KOPT-K1 (cell line): ENCODE data around the gene PNRC1.
"Not testable (repeated sequence)": the region's sequence is repeated elsewhere in the genome, so short reads cannot be mapped to it uniquely, and the experiment has no call there.

Source experiments
- H3K27ac ChIP-seq: fragments of 200-600 bp; sonication (generic); 2 replicates; pipeline ENCODE4 v1.5.1; 2016; ENCODE audit warnings: antibody characterized with exemption, mild to moderate bottlenecking, low read depth, low read length; ENCODE audit not compliant: poor library complexity, severe bottlenecking
- H3K36me3 ChIP-seq: fragments of 200-600 bp; sonication (generic); 2 replicates; pipeline ENCODE4 v1.5.1; 2017; ENCODE audit warnings: antibody characterized with exemption, mild to moderate bottlenecking, low read length, moderate library complexity; ENCODE audit not compliant: insufficient read depth
- H3K9me3 ChIP-seq: fragments of 200-600 bp; sonication (generic); 2 replicates; pipeline ENCODE4 v1.5.1; 2017; ENCODE audit warnings: antibody characterized with exemption, low read length, mild to moderate bottlenecking; ENCODE audit not compliant: insufficient read depth, poor library complexity, severe bottlenecking

PNRC1 gene

DNA sequence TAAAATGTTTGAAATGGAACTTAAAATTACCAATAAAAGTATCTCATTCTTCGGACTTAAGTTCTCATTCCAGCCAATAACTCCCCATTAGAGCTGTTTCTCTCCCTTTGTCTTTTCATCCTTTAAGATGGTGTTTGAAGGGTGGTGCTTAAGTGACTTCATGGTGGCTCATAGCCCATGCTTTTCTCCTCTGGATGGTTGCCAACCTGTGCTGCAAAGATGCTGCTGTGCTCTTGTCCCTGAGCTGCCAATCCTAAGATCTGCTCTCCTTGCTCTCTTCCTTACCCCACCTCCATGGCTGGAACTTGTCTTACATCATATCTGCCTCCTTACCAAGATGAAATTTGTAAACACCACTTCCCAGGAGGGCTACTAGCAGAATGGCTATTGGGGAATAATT, 31.6 kb upstream of the PNRC1 start:
- no peaks in the 10 kb centered on the region for H3K36me3 ChIP-seq
- H3K27ac ChIP-seq = no peak overlapping the region
- no peaks in the 10 kb centered on the region for H3K9me3 ChIP-seq

DNA sequence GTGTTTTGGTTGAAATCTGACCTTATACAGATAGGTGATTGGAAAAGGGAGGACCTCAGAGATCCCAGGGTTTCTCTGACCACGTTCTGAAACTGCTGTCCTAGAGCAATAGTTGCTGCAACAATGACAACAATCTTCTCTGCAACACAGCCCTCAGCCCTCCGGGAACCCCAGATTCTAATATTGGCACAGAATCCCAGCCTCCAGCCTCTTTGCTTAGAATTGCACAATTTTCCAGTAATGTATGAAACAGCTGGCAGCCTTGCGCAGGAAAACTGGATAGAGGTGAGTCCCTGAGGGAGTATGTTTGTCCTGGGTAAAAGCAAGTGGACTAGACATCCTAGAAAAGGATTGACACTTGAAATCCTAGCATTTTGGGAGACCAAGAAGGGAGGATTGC, 30.4 kb upstream of the PNRC1 start:
- no peak overlapping the region for H3K27ac ChIP-seq
- no peaks in the 10 kb centered on the region for H3K9me3 ChIP-seq
- H3K36me3 ChIP-seq = no peaks in the 10 kb centered on the region

DNA sequence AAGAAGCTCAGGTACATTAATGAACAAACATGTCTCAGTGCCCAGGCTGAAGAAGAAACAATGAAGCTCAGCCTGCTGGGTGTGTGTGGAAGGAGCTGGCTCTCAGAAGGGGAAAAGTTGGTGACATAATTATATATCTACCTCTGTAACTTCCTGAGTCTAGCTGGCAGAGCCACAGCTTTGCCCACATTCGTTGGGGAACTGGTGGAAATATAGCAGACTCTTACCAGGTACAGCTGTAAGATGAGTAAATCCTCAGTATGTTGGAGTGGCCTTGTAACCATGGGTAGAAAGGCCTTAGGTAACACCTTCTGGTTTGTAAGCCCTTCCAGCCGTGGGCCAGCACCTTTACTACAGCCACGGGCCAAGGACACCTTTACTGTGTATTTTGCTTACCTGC, 29.9 kb upstream of the PNRC1 start:
- Histone ChIP-seq H3K9me3 (no peaks in the 10 kb centered on the region), H3K27ac (no peak overlapping the region), H3K36me3 (no peaks in the 10 kb centered on the region)

DNA sequence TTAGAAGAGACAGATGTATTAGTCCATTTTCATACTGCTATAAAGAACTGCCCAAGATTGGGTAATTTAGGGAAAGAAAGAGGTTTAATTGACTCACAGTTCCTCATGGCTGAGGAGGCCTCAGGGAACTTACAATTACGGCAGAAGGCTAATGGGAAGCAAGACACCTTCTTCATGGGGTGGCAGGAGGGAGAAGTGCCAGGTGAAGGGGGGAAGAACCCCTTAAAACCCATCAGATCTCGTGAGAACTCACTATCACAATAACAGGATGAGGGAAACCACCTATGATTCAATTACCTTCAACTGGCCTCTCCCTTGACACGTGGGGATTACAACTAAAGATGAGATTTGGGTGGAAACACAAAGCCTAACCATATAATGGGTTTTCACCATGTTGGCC, 28.9 kb upstream of the PNRC1 start:
- Histone ChIP-seq H3K36me3 (no peaks in the 10 kb centered on the region), H3K9me3 (no peaks in the 10 kb centered on the region), H3K27ac (no peak overlapping the region)

DNA sequence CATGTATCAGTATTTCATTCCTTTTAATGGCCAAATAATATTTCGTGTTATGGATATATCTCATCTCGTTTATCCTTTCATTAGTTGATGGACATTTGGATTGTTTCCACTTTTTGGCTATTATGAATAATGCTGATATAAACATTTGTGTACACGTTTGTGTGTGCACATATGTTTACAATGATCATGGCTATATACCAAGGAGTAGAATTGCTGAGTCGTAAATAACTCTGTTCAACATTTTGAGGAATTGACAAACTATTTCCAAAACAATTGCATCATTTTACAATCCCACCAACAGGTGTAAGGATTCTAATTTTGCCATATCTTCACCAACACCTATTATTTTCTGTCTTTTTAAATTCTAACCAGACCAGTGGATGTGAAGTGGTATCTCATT, 26.3 kb upstream of the PNRC1 start:
- H3K9me3 ChIP-seq = no peaks in the 10 kb centered on the region
- H3K27ac ChIP-seq = no peak overlapping the region
- H3K36me3 ChIP-seq = no peaks in the 10 kb centered on the region

DNA sequence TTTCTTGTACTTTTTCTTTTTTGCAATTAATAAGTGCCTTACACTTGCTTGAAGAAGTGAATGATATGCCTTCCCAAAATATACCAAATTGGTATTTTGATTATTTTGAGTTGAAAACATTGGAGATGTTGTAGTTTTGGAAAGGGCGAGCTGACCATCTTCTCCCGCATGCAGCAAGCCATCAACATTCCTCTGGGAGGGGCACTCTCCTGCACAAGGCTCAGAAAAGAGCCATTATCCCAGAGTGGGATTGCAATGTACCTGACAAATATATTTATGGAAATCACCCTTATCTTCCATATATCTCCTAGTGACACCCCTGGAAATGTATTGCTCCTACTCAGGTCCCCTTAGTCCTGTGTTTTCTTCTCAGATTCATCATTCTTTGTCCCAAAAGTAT, 22.8 kb upstream of the PNRC1 start:
- no peaks in the 10 kb centered on the region for H3K9me3 ChIP-seq

DNA sequence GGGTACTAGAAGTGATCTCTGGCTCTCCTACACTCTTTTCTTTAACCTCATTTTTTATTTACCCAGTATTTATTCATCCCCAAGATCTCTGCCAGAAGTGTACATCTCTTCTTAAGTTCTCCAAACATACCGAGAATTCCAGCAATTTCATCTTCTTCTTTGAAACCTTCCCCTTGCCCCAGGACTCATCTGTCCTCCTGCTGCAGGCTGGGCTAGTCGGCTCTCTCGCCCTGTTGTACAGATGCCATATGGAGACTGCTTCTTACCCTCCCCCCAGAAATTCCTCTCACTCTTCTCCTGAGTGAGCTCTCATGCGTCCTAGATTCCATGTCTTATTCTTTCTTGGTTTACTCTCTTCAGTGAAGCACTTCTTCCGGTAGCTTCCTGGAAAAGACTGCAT, 21.9 kb upstream of the PNRC1 start:
- no peaks in the 10 kb centered on the region for H3K9me3 ChIP-seq
- H3K36me3 ChIP-seq = no peaks in the 10 kb centered on the region
- no peak overlapping the region for H3K27ac ChIP-seq

More for the DNA sequence above, 22.8 kb upstream of the PNRC1 start:
- no peaks in the 10 kb centered on the region for H3K36me3 ChIP-seq
- H3K27ac ChIP-seq = no peak overlapping the region

DNA sequence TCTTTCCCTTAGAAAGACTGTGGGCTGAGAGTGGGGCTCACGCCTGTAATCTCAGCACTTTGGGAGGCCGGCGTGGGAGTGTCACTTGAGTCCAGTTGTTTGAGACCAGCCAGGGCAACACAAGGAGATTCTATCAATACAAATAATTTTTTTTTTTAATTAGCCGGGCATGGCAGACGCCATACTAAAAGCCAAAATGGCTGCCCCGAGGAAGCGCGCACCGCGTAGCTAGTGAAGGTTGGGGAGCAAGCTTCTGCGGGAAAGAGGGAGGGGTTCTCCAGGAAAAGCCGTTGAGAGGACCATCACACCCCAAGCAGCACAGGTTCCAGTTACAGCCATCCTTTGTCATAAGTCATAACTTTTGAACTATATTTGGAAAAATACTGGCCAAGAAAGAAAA, 21.3 kb upstream of the PNRC1 start:
- Histone ChIP-seq H3K9me3 (no peaks in the 10 kb centered on the region), H3K36me3 (no peaks in the 10 kb centered on the region), H3K27ac (no peak overlapping the region)

DNA sequence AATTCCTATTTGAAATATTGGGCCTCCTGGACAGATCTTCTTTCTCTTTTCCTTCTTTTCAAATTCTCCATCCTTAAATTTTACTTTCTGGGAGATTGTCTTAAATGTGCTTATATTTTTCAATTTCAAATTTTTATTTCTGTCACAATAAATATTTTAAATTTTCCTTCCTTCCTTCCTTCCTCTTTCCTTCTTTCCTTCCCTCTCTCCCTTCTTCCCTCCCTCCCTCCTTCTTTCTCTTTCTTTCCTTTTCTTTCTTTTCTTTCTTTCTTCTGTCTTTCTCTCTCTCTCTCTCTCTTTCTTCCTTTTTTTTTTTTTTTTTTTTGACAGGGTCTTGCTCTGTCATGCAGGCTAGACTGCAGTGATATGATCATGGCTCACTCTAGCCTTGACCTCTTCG, 16.7 kb upstream of the PNRC1 start:
- no peak overlapping the region for H3K27ac ChIP-seq
- H3K9me3 ChIP-seq = no peaks in the 10 kb centered on the region
- no peaks in the 10 kb centered on the region for H3K36me3 ChIP-seq

DNA sequence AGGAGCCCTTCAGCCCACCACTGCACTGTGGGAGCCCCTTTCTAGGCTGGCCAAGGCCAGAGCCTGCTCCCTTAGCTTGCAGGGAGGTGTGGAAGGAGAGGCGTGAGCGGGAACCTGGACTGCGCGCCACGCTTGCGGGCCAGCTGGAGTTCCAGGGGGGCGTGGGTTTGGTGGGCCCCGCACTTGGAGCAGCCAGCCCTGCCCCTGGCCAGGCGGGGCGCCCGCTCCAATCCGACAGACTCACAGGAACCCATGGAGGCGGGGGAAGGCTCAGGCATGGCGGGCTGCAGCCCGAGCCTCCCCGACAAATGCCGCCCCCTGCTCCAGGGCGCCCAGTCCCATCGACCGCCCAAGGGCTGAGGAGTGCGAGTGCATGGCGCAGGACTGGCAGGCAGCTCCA, 15.6 kb upstream of the PNRC1 start:
- H3K27ac ChIP-seq, H3K9me3 ChIP-seq: not testable (repeated sequence)

DNA sequence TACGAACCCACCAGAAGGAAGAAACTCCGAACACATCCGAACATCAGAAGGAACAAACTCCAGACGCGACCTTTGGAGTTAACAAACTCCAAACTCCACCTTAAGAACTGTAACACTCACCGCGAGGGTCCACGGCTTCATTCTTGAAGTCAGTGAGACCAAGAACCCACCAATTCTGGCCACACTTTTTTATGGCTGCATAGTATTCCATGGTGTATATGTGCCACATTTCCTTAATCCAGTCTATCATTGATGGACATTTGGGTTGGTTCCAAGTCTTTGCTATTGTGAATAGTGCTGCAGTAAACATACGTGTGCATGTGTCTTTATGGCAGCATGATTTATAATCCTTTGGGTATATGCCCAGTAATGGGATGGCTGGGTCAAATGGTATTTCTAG, 14.4 kb upstream of the PNRC1 start:
- H3K36me3 ChIP-seq, H3K9me3 ChIP-seq, H3K27ac ChIP-seq: not testable (repeated sequence)

More for the DNA sequence above, 15.6 kb upstream of the PNRC1 start:
- H3K36me3 ChIP-seq = not testable (repeated sequence)

DNA sequence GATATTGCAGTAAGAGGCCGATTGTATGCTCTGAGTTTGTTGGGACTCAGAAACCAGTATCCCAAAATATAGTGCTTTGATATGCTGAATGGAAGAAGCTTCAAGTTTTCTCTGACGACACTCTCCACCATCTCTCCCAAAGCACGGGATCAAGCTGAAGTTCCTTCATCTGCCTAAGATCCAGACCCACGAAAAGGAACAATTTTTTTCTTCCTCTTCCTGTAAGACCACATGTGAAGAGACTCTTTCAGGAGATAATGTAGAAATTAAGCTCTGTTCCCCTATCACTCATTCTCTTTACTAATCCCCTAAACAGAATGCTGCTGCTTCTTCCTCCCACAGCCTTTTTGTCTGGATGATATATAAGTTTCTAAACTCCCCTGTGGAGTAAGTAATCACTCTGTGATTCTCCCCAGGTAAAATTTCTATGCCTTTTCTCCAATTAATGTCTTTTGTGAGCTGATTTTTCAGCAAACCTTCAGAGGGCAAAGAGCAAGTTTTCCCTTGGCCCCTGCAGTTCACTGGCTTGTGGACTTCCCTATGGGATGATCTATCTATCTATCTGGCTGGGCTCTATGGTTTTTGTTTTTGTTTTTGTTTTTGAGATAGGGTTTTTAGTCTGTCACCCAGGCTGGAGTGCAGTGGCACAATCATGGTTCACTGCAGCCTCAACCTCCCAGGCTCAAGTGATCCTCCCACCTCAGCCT, 13.5 kb upstream of the PNRC1 start:
- no peaks in the 10 kb centered on the region for H3K9me3 ChIP-seq
- H3K36me3 ChIP-seq = no peaks in the 10 kb centered on the region
- no peak overlapping the region for H3K27ac ChIP-seq

DNA sequence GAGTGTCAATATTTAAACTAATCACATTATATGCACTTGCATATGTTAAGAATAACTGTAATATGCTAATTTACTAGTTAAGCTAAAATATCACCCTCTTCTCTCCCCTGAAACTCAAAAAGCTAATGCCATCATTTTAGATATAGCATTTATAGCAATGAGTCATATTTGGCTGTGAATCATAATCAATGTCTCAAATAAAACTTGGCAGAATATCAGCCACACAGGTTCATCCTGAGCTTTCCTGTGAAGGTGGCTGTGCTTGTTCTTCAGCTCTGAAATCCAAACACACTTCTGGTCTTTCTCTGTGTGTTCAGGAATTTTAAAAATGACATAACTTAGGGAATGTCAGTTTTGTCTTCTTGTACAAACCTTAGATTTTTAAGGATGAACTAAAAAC, 12.8 kb upstream of the PNRC1 start:
- Histone ChIP-seq H3K36me3 (no peaks in the 10 kb centered on the region), H3K27ac (no peak overlapping the region), H3K9me3 (no peaks in the 10 kb centered on the region)

DNA sequence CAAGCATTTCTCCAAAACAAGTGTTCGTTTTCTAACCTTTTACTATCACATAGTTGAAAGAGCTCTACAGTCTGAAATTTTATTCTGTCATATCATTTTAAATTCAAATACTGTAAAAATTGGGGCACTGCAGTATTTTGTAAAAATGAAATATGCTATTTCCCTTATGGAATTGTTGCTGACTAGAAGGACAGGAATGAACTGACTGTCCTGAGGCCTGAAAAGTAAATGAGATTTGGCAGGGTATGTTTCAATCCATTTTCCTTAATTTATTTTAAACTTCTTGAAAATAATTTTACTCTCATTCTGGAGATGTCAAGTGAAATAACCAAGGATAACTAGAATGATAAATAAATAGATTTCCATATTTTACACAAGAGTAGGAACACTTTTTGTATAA, 11.9 kb upstream of the PNRC1 start:
- Histone ChIP-seq H3K36me3 (no peaks in the 10 kb centered on the region), H3K27ac (no peak overlapping the region)

DNA sequence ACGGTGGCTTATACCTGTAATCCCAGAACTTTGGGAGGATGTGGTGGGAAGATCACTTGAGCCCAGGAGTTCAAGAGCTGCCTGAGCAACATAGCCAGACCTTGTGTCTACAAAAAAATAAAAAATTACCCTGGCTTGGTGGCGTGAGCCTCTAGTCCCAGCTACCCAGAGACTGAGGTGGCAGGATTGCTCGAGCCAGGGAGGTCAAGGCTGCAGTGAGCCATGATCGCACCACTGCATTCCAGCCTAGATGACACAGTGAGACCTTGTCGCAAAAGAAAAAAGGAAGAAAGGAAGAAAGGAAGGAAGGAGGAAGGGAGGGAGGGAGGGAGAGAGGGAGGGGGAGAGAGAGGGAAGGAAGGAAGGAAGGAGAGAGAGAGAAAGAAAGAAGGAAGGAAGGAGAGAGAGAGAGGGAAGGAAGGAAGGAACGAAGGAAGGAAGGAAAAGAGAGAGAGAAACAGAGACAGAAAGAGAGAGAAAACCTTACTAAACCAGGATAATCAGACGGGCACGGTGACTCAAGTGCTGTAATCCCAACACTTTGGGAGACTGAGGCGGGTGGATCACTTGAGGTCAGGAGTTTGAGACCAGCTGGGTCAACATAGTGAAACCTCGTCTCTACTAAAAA, 10.9 kb upstream of the PNRC1 start:
- H3K9me3 ChIP-seq = no peaks in the 10 kb centered on the region
- H3K27ac ChIP-seq = no peak overlapping the region
- H3K36me3 ChIP-seq = no peaks in the 10 kb centered on the region

More for the DNA sequence above, 11.9 kb upstream of the PNRC1 start:
- H3K9me3 ChIP-seq = no peaks in the 10 kb centered on the region

DNA sequence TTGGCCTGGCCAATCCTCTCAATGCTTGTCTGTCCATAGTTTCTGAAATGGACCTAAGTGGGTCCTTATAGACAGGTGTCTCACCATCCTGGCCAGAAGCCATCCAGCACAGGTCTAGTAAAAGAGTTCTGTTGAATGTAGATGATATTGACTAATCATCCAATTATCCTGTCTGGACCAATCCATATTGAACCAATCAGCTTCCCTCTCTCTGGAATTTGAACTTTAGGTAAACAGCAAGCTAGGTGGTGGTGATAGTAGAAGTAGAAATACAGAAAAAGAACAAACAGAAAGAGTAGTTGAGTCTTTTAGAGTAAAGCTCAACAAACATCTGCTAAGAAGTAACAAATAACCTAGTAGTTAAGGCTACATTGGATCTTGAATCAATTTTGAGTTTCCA, 9.5 kb upstream of the PNRC1 start:
- Histone ChIP-seq H3K9me3 (no peaks in the 10 kb centered on the region), H3K27ac (no peak overlapping the region), H3K36me3 (no peaks in the 10 kb centered on the region)
